Neutrophil (primary cell): ENCODE results near the gene ECT2L.

Source experiments
- H3K27ac ChIP-seq: fragments of 200-600 bp; sonication (generic); 2 replicates; pipeline ENCODE4 v1.5.1; 2016; ENCODE audit warnings: mild to moderate bottlenecking, moderate library complexity
- H3K27me3 ChIP-seq: fragments of 200-600 bp; sonication (generic); 2 replicates; pipeline ENCODE4 v1.6.0; 2016; ENCODE audit warnings: mild to moderate bottlenecking
- H3K36me3 ChIP-seq: fragments of 200-600 bp; sonication (generic); 2 replicates; pipeline ENCODE4 v1.5.1; 2017
- H3K4me1 ChIP-seq, 2 experiments: fragments of 200-600 bp in 1 of 2; sonication (generic) in 1 of 2; 1 replicate in 1 of 2; 2 replicates in 1 of 2; pipeline versions ENCODE4 v1.5.1 to v1.6.1; 2013 to 2016; ENCODE audit warnings: low read depth in 1 of 2, low read length in 1 of 2, mild to moderate bottlenecking in 1 of 2, moderate library complexity in 1 of 2; ENCODE audit not compliant: control insufficient read depth in 1 of 2, insufficient read depth in 1 of 2
- H3K4me3 ChIP-seq, 2 experiments: fragments of 200-600 bp in 1 of 2; sonication (generic) in 1 of 2; 1 replicate in 1 of 2; 2 replicates in 1 of 2; pipeline ENCODE4 v1.5.1; 2013 to 2016; ENCODE audit warnings: low read depth in 1 of 2, low read length in 1 of 2, mild to moderate bottlenecking in 1 of 2, moderate library complexity in 1 of 2
- H3K9me3 ChIP-seq: fragments of 200-600 bp; sonication (generic); 2 replicates; pipeline ENCODE4 v1.5.1; 2016
- CTCF ChIP-seq: fragments of 200-600 bp; sonication (generic); IDR thresholded peaks from 2 replicates; pipeline ENCODE4 v1.5.1; 2016; ENCODE audit warnings: antibody characterized with exemption

ECT2L gene

GRCh38 chr6:138830248-138830647 lies 34.4 kb downstream of the ECT2L start:
- H3K4me3 ChIP-seq = no peak overlapping the region
- H3K27ac ChIP-seq = no peak overlapping the region
- H3K4me1 ChIP-seq = no peaks in the 10 kb centered on the region
- no peaks in the 10 kb centered on the region for H3K27me3 ChIP-seq
- H3K9me3 ChIP-seq = no peaks in the 10 kb centered on the region
- no peaks in the 10 kb centered on the region for H3K36me3 ChIP-seq
- TF ChIP-seq CTCF = no peak

- Histone ChIP-seq H3K4me1 (no peaks in the 10 kb centered on the region), H3K9me3 (no peaks in the 10 kb centered on the region), H3K4me3 (no peak overlapping the region), H3K27me3 (no peaks in the 10 kb centered on the region), H3K36me3 (no peaks in the 10 kb centered on the region), H3K27ac (no peak overlapping the region)
- no peak for TF ChIP-seq CTCF
These were observed 36.3 kb downstream of the ECT2L start for GRCh38 chr6:138832182-138832581.

GRCh38 chr6:138833816-138834539 lies 38.1 kb downstream of the ECT2L start:
- TF ChIP-seq CTCF = no peak
- H3K4me3 ChIP-seq = no peak overlapping the region

GRCh38 chr6:138837246-138837645 lies 41.4 kb downstream of the ECT2L start:
- H3K4me1 ChIP-seq = no peaks in the 10 kb centered on the region
- TF ChIP-seq CTCF = no peak
- no peak overlapping the region for H3K27ac ChIP-seq
- no peak overlapping the region for H3K4me3 ChIP-seq
- H3K36me3 ChIP-seq = no peaks in the 10 kb centered on the region
- no peaks in the 10 kb centered on the region for H3K9me3 ChIP-seq
- no peaks in the 10 kb centered on the region for H3K27me3 ChIP-seq

More at GRCh38 chr6:138833816-138834539, 38.1 kb downstream of the ECT2L start:
- Histone ChIP-seq H3K36me3 (no peaks in the 10 kb centered on the region), H3K9me3 (no peaks in the 10 kb centered on the region), H3K27me3 (no peaks in the 10 kb centered on the region), H3K27ac (no peak overlapping the region), H3K4me1 (no peaks in the 10 kb centered on the region)

- H3K4me1 ChIP-seq = no peaks in the 10 kb centered on the region
- no peak overlapping the region for H3K27ac ChIP-seq
- H3K27me3 ChIP-seq = no peaks in the 10 kb centered on the region
- no peaks in the 10 kb centered on the region for H3K9me3 ChIP-seq
- H3K36me3 ChIP-seq = no peaks in the 10 kb centered on the region
- no peak for TF ChIP-seq CTCF
- H3K4me3 ChIP-seq = no peak overlapping the region
These were observed 48.3 kb downstream of the ECT2L start for GRCh38 chr6:138844192-138844591.
